Inflammatory macrophage treated with lipopolysaccharide for 4 hours (primary cell): ENCODE measurements around the gene MAN1B1.

Source experiments
- DNase-seq: peaks from one replicate; pipeline ENCODE4 v3.0.0-alpha.2; 2020

The MAN1B1 gene

GRCh38 chr9:137086531-137087408 lies at the start of gene MAN1B1:
TSS of gene MAN1B1 (plus strand) at chr9:137086985. CDS start at chr9:137087000, 15 bp downstream.
- DNase-seq = peak; percentile 99

- no peak for DNase-seq
Observed at GRCh38 chr9:137037035-137037434, 49.8 kb upstream of the MAN1B1 start.

GRCh38 chr9:137037483-137037882 lies 49.3 kb upstream of the MAN1B1 start:
- no peak for DNase-seq

GRCh38 chr9:137038916-137039315 lies 47.9 kb upstream of the MAN1B1 start:
- no peak for DNase-seq

GRCh38 chr9:137039611-137040366 lies 47.0 kb upstream of the MAN1B1 start:
- DNase-seq = no peak

GRCh38 chr9:137040568-137040967 lies 46.2 kb upstream of the MAN1B1 start:
- DNase-seq = no peak

- DNase-seq = no peak
Observed at GRCh38 chr9:137041124-137041523, 45.7 kb upstream of the MAN1B1 start.

GRCh38 chr9:137042751-137043727 lies 43.7 kb upstream of the MAN1B1 start:
- no peak for DNase-seq

- no peak for DNase-seq
Observed at GRCh38 chr9:137044037-137044436, 42.7 kb upstream of the MAN1B1 start.

- no peak for DNase-seq
Observed at GRCh38 chr9:137044502-137045177, 42.1 kb upstream of the MAN1B1 start.

- DNase-seq = no peak
Observed at GRCh38 chr9:137045294-137046087, 41.3 kb upstream of the MAN1B1 start.

- peak; percentile 63 for DNase-seq
Observed at GRCh38 chr9:137046088-137046787, 40.5 kb upstream of the MAN1B1 start, which contains the start of gene NPDC1. TSS of gene NPDC1 (minus strand) at chr9:137046177. CDS start at chr9:137045989, 188 bp downstream.

- DNase-seq = no peak
Observed at GRCh38 chr9:137048655-137049543, 37.9 kb upstream of the MAN1B1 start.

GRCh38 chr9:137049544-137050449 lies 37.0 kb upstream of the MAN1B1 start:
- peak; percentile 38 for DNase-seq

GRCh38 chr9:137050570-137050969 lies 36.2 kb upstream of the MAN1B1 start:
- no peak for DNase-seq

GRCh38 chr9:137051145-137051724 lies 35.5 kb upstream of the MAN1B1 start:
- no peak for DNase-seq

GRCh38 chr9:137052293-137052692 lies 34.5 kb upstream of the MAN1B1 start:
- no peak for DNase-seq
